Placental pericyte (primary cell): ENCODE data around the gene FBXO17. TPM values are rescaled to one million over a fixed set of nuclear protein-coding genes. Genes with fewer than 3 reads are reported as not detected.

ENCODE experiments used
- total RNA-seq: library from RNA; depleted of rRNA; stranded (reverse); fragments of >200 nt; gene quantifications from 2 replicates; pipeline ENCODE4 v1.2.3, GENCODE V29; 2012

FBXO17 gene
- total RNA-seq = 13.8 and 24.1 TPM in 2 replicates

GRCh38 chr19:38975214-38975860, at the start of gene FBXO17:
TSS of gene FBXO17 (minus strand) at chr19:38975742. CDS start at chr19:38950319, 25,423 bp downstream.

GRCh38 chr19:38930776-38931520, 44.6 kb downstream of the FBXO17 start, which contains the start of gene MRPS12:
TSS of gene MRPS12 (plus strand) at chr19:38930944. CDS start at chr19:38931295, 351 bp downstream.

GRCh38 chr19:38929929-38930775, 45.4 kb downstream of the FBXO17 start, which contains the start of gene SARS2:
TSS of gene SARS2 (minus strand) at chr19:38930763. CDS start at chr19:38930736, 27 bp downstream.

GRCh38 chr19:38899447-38900201, 75.9 kb downstream of the FBXO17 start, which contains the start of the genes NFKBIB and SIRT2:
TSS of gene NFKBIB (plus strand) at chr19:38899969. CDS start at chr19:38900033, 64 bp downstream.
TSS of gene SIRT2 (minus strand) at chr19:38899618. CDS start at chr19:38899521, 97 bp downstream.

Other genes starting within 250 kb of the FBXO17 start
- gene CAPN12, start 231.3 kb downstream of the FBXO17 start, total RNA-seq = 0.22 TPM in 1 of 2 replicates, not detected in the other
- gene LGALS7, start 202.2 kb downstream of the FBXO17 start, total RNA-seq = not detected in 2 replicates
- not detected in 2 replicates for gene LGALS7B, start 186.5 kb downstream of the FBXO17 start, total RNA-seq
- gene LGALS4, start 162.8 kb downstream of the FBXO17 start, total RNA-seq = not detected in 2 replicates
- 21.8 and 57.1 TPM in 2 replicates for gene ECH1, start 143.9 kb downstream of the FBXO17 start, total RNA-seq
- 218 and 397 TPM in 2 replicates for gene HNRNPL, start 125.8 kb downstream of the FBXO17 start, total RNA-seq
- 1.0 and 1.8 TPM in 2 replicates for gene RINL, start 97.5 kb downstream of the FBXO17 start, total RNA-seq
- gene SIRT2, start 76.1 kb downstream of the FBXO17 start, total RNA-seq = 59.0 and 63.7 TPM in 2 replicates
- 18.9 and 25.2 TPM in 2 replicates for gene NFKBIB, start 75.8 kb downstream of the FBXO17 start, total RNA-seq
- gene CCER2, start 63.6 kb downstream of the FBXO17 start, total RNA-seq = not detected in 2 replicates
- 22.5 and 29.3 TPM in 2 replicates for gene SARS2, start 45.0 kb downstream of the FBXO17 start, total RNA-seq
- gene MRPS12, start 44.8 kb downstream of the FBXO17 start, total RNA-seq = 24.9 and 39.2 TPM in 2 replicates
- gene FBXO27, start 56.8 kb upstream of the FBXO17 start, total RNA-seq = 3.3 and 3.7 TPM in 2 replicates
- not detected in 2 replicates for gene ACP7, start 108.6 kb upstream of the FBXO17 start, total RNA-seq
- gene PAK4, start 150.0 kb upstream of the FBXO17 start, total RNA-seq = 10.3 and 14.6 TPM in 2 replicates
- not detected in 2 replicates for gene NCCRP1, start 221.2 kb upstream of the FBXO17 start, total RNA-seq
- not detected in 2 replicates for gene SYCN, start 228.5 kb upstream of the FBXO17 start, total RNA-seq